ENCODE measurements around the gene GAB2.
A peak's percentile ranks its signal among the peaks of the same experiment; 100 is the strongest.

Gene GAB2

DNA sequence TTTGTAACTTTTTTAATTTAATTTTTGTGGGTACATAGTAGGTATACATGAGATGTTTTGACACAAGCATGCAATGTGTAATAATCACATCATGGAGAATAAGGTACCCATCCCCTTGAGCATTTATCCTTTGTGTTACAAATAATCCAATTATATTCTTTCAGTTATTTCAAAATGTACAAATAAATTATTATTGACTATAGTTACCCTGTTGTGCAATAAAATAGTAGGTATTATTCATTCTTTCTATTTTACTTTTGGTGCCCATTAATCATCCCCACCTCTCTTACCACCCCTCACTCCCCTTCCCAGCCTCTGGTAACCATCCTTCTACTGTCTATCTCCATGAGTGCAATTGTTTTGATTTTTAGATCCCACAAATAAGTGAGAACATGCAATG is 83.5 kb downstream of the GAB2 start:
- no peaks in the 10 kb centered on the region for H3K27me3 ChIP-seq (ENCODE audit: low read depth)
- in situ Hi-C loops (cut with MboI; ENCODE audit: low sequenced_read_pairs) = no loop called here
- peaks cover 11% of the 10 kb centered on the region for H3K4me1 ChIP-seq
- no peak overlapping the region for H3K4me3 ChIP-seq
- no peaks in the 10 kb centered on the region for H3K36me3 ChIP-seq (replicated peaks)
- no peak for DNase-seq (ENCODE audit: low spot score in 2 of 2)
- no peaks in the 10 kb centered on the region for H3K9me3 ChIP-seq

DNA sequence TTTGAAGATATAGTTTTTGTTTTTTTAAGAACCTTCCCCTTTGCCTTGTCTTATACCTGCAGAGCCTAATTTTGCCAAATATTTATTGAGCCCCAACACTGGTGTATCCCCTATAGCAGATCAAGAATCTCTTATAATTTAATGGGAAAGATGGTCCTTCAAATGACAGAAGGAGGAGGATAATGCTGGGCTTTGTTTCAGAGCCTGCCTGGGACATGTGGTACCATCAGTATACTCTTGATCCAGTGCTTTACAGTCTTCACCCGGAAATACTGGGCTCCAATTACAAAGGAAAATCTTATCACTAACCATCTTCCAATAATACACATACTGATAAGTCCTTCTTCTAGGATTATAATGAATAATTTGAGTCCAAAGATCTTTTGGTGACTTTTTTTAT is 84.7 kb downstream of the GAB2 start:
- DNase-seq (ENCODE audit: low spot score in 2 of 2) = no peak
- no peaks in the 10 kb centered on the region for H3K36me3 ChIP-seq (replicated peaks)
- H3K9me3 ChIP-seq = no peaks in the 10 kb centered on the region
- in situ Hi-C loops (cut with MboI; ENCODE audit: low sequenced_read_pairs) = no loop called here
- H3K27me3 ChIP-seq (ENCODE audit: low read depth) = no peaks in the 10 kb centered on the region
- H3K4me3 ChIP-seq = no peak overlapping the region
- H3K4me1 ChIP-seq = peaks cover 3% of the 10 kb centered on the region

DNA sequence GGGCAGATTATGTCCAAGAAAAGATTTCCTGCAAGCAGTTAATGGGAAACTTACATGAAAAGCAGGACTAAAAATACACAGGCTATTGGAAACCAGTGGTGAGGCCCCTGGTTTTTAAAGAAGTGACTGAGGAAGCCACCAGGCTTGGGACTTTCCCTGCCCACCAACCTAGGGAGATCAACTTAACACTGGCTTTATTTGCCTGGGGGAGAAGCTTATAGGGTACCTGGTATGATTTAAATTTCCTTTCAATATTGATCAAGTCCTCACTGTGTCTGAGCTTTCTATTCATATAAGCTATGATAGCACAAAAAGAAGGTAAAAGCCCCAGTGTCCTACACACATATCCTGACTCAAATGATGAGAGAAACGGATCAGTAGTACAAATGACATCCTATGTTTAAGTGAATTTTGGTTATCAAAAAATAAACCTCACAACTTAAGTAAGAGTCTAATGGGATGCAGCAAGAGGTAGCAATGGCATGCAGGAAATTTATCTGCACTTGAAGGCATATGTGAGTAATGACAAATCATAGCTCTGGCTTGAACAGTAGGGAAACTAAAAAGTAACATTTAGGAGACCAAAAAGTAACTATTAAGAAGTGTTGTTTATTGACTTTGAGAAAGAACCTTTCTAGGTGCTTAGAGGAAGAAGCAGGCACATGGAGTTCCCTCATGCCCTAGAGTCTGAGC is 85.3 kb downstream of the GAB2 start:
- in situ Hi-C loops (cut with MboI; ENCODE audit: low sequenced_read_pairs) = no loop called here
- Histone ChIP-seq H3K27me3 (ENCODE audit: low read depth) (no peaks in the 10 kb centered on the region), H3K9me3 (no peaks in the 10 kb centered on the region), H3K4me1 (no peaks in the 10 kb centered on the region), H3K4me3 (no peak overlapping the region), H3K36me3 (replicated peaks) (no peaks in the 10 kb centered on the region)
- DNase-seq (ENCODE audit: low spot score in 2 of 2) = no peak

DNA sequence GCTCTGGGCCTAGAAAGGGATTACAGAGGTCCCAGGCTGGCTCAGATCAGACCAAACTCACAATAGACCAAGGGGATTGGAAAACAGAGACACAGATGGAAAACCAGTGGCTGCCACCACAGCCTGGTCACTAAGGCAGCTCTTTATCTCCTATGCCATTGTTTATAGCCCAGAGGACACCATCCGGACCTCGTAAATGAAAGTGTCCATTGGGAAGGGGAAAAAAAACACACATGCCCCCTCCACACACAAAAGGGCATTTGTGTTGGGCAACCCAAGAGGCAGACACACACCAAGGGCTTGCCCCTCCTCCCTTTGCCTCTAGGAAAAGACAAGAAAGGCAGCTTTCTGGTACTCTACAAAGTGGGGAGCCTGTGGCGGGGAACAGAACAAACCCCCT is 85.9 kb downstream of the GAB2 start:
- no peaks in the 10 kb centered on the region for H3K9me3 ChIP-seq
- no peaks in the 10 kb centered on the region for H3K36me3 ChIP-seq (replicated peaks)
- in situ Hi-C loops (cut with MboI; ENCODE audit: low sequenced_read_pairs) = no loop called here
- H3K27me3 ChIP-seq (ENCODE audit: low read depth) = no peaks in the 10 kb centered on the region
- H3K4me1 ChIP-seq = no peaks in the 10 kb centered on the region
- DNase-seq (ENCODE audit: low spot score in 2 of 2) = no peak
- no peak overlapping the region for H3K4me3 ChIP-seq

DNA sequence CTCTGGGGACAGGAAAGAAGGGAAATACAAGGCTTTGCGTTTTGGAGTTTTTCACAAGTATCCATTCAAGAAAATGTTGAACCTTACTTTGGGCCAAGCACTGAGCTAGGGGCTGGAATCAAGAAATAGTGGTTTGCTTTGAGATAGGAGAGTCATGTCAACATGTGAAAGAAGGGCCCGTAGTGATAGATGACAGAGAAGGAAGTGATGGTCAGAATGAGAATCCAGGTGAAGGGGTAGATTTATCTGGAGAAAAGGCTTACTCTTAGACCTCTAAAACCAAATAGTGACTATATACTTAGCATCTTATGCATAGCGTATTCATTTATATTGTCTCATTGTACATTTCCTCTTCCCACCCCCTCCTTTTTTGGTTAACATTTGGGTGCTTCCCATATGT is 87.3 kb downstream of the GAB2 start:
- no peaks in the 10 kb centered on the region for H3K4me1 ChIP-seq
- H3K9me3 ChIP-seq = no peaks in the 10 kb centered on the region
- no peak for DNase-seq (ENCODE audit: low spot score in 2 of 2)
- no peak overlapping the region for H3K4me3 ChIP-seq
- H3K27me3 ChIP-seq (ENCODE audit: low read depth) = no peaks in the 10 kb centered on the region
- no peaks in the 10 kb centered on the region for H3K36me3 ChIP-seq (replicated peaks)
- in situ Hi-C loops (cut with MboI; ENCODE audit: low sequenced_read_pairs) = no loop called here

DNA sequence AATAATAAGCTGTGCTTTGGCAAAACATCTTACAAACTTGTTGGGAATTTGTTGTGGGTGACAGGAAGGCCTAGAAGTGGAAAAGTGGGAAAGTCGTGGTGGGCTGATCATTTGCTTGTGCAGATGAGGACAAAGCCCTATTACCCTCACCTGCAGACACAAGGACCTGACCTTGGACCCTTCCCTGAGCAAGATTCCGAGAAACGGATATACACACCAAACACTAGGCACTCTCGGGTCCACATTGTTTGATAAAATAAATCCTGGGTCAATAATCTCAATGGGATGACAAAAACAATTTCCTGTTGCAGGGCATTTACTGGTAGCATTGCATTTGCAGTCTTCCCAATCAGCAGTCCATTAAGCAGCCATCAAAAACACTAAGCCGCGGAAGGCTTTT is 89.7 kb downstream of the GAB2 start:
- H3K4me3 ChIP-seq = no peak overlapping the region
- no peaks in the 10 kb centered on the region for H3K27me3 ChIP-seq (ENCODE audit: low read depth)
- no peaks in the 10 kb centered on the region for H3K9me3 ChIP-seq
- no peaks in the 10 kb centered on the region for H3K4me1 ChIP-seq
- DNase-seq (ENCODE audit: low spot score in 2 of 2) = no peak
- in situ Hi-C loops (cut with MboI; ENCODE audit: low sequenced_read_pairs) = no loop called here
- H3K36me3 ChIP-seq (replicated peaks) = no peaks in the 10 kb centered on the region

DNA sequence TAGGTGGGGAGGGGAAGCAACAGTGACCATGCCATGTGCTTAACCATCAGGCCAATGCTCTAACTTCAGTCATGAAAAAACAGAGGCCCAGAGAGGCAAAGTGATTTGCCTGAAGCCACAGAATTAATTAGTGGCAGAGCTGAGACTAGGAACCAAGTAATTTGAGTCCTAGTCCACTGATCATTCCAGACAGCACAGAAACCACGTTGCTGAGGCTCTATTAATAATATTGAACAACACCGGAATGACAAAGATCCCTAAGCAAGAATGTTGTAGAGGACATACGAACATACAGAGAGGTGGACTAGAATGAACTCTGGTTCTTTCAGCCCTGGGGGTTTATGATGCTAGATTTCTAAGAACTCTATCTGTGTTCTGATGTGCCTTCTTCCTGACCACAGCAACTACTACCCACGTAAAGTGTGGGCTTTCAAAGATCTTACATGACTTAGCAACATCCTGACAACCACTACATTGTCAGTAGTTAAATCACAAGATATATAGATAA is 92.3 kb downstream of the GAB2 start:
- DNase-seq (ENCODE audit: low spot score in 2 of 2) = no peak
- Histone ChIP-seq H3K27me3 (ENCODE audit: low read depth) (no peaks in the 10 kb centered on the region), H3K4me3 (no peak overlapping the region), H3K9me3 (no peaks in the 10 kb centered on the region), H3K36me3 (replicated peaks) (no peaks in the 10 kb centered on the region), H3K4me1 (no peaks in the 10 kb centered on the region)
- in situ Hi-C loops (cut with MboI; ENCODE audit: low sequenced_read_pairs) = no loop called here

DNA sequence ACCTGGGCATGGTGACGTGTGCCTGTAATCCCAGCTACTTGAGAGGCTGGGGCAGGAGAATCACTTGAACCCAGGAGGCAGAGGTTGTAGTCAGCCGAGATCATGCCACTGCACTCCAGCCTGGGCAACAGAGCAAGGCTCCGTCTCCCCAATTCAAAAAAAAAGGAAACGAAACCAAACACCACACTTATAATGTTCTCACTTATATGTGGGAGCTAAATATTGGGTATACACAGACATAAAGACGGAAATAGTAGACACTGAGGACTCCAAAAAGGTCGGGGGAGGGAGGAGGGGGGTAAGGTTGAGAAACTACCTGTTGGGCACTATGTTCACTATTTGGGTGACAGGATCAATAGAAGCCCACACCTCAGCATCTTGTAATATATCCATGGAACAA is 94.3 kb downstream of the GAB2 start:
- no peaks in the 10 kb centered on the region for H3K27me3 ChIP-seq (ENCODE audit: low read depth)
- no peak overlapping the region for H3K4me3 ChIP-seq
- in situ Hi-C loops (cut with MboI; ENCODE audit: low sequenced_read_pairs) = no loop called here
- DNase-seq (ENCODE audit: low spot score in 2 of 2) = no peak
- no peaks in the 10 kb centered on the region for H3K9me3 ChIP-seq
- H3K36me3 ChIP-seq (replicated peaks) = no peaks in the 10 kb centered on the region
- H3K4me1 ChIP-seq = no peaks in the 10 kb centered on the region

DNA sequence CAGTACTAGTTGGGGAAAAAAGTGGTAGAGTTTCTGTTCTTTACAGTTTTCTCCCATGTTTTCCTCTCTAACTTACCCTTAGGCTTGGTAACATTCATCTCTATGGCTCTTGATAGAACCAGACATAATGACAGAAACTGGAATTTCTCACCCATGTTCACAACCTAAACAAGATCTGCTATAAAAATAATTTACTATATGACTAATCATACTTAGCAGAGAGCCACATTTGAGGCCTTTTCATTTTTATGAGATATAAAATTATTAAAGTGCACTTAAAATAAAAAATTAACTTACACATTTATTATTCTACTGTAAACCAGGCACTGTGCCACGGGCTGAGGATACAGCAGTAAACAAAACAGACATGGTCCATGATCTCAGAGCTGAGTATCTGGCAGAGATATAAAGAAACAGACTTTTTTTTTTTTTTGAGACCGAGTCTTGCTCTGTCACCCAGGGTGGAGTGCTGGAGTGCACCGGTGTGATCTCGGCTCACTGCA is 98.1 kb downstream of the GAB2 start:
- in situ Hi-C loops (cut with MboI; ENCODE audit: low sequenced_read_pairs) = no loop called here
- H3K36me3 ChIP-seq (replicated peaks) = no peaks in the 10 kb centered on the region
- no peaks in the 10 kb centered on the region for H3K27me3 ChIP-seq (ENCODE audit: low read depth)
- H3K4me1 ChIP-seq = no peaks in the 10 kb centered on the region; the same call in none of the 2 replicates
- no peak for DNase-seq (ENCODE audit: low spot score in 2 of 2)
- H3K9me3 ChIP-seq = no peaks in the 10 kb centered on the region
- H3K4me3 ChIP-seq = no peak overlapping the region

DNA sequence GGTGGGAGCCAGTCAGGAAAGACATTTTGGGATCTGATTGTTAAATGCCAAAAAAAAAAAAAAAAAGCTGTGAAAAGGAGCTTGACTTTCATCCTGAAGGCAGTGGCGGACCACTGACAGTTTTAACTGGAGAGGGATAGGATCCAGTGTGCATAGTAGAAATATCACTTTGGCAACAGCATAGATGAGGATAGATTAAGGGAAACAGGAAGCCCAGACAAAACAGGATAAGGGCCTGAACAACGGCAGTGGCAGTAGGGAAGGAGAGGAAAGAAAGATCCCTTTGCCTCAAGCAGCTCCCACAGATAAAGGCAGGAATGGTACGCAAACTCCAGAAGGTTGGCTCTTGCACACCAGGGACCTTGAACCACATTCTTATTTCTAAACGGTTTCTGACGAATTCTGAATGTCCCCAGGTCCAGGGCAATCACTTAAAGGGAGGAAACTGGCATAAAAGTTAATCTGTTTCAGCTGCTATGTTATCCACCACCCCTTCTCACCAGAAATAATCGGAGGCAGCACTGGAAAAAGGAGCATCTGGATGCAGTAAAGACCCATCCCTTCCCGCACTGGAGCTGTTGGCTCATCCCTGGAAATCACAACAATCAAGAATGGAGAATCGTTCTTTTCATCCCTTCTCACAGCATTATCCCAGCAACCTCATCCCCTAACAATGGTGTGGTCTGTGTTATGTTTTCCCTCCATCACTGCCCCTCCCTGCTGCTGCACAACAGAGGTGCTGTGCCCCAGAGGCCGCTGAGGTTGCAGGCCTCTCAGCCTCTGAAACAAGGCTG is 99.1 kb downstream of the GAB2 start:
- peak in 1 of 2 experiments; percentile 32 for DNase-seq (ENCODE audit: low spot score in 2 of 2)
- peaks cover 3% of the 10 kb centered on the region for H3K4me1 ChIP-seq
- in situ Hi-C loops (cut with MboI; ENCODE audit: low sequenced_read_pairs) = no loop called here
- H3K27me3 ChIP-seq (ENCODE audit: low read depth) = no peaks in the 10 kb centered on the region
- no peaks in the 10 kb centered on the region for H3K9me3 ChIP-seq
- no peak overlapping the region for H3K4me3 ChIP-seq
- 0 out of 2 replicates have a peak, but pooled peaks cover 2% of the 10 kb centered on the region for H3K36me3 ChIP-seq (replicated peaks)

DNA sequence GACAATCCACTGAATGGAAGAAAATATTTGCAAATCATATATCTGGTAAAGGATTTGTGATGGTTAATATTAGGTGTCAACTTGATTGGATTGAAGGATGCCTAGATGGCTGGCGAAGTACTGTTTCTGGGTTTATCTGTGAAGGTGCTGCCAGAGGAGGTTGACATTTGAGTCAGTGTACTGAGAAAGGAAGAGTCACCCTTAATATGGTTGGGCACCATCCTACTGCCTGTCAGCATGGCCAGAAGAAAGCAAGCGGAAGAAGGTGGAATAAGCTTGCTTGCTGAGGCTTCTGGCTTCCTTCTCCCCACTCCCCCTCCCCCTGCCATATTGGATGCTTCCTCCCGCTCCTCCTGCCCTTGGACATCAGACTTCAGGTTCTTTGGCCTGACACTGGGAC is 101.9 kb downstream of the GAB2 start:
- in situ Hi-C loops (cut with MboI; ENCODE audit: low sequenced_read_pairs) = no loop called here
- H3K4me3 ChIP-seq = no peak overlapping the region
- H3K36me3 ChIP-seq (replicated peaks) = 0 out of 2 replicates have a peak, but pooled peaks cover 2% of the 10 kb centered on the region
- H3K9me3 ChIP-seq = no peaks in the 10 kb centered on the region
- peaks cover 3% of the 10 kb centered on the region for H3K4me1 ChIP-seq
- no peak for DNase-seq (ENCODE audit: low spot score in 2 of 2)
- no peaks in the 10 kb centered on the region for H3K27me3 ChIP-seq (ENCODE audit: low read depth)

DNA sequence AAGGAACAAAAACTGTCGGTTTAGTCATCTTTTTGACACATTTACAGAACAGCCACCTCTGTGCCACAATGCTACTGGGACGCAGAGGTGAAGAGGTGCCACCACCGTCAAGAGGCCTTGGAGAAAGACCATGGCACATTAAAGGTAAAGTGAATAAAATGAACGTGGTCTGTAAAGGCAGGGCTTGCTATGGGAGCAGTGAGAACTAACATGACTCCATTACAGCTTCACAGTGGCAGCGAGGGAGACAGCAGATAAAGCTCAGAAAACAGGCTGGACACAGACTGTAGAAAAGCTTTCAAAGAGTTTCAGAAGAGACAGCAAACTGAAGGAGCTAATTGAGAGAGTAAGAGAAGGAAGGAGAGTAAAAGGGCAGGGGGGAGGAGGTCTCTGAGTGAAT is 102.9 kb downstream of the GAB2 start:
- Histone ChIP-seq H3K4me3 (no peak overlapping the region), H3K4me1 (peaks cover 3% of the 10 kb centered on the region), H3K36me3 (replicated peaks) (0 out of 2 replicates have a peak, but pooled peaks cover 2% of the 10 kb centered on the region), H3K27me3 (ENCODE audit: low read depth) (no peaks in the 10 kb centered on the region), H3K9me3 (no peaks in the 10 kb centered on the region)
- no peak for DNase-seq (ENCODE audit: low spot score in 2 of 2)
- in situ Hi-C loops (cut with MboI; ENCODE audit: low sequenced_read_pairs) = no loop called here

DNA sequence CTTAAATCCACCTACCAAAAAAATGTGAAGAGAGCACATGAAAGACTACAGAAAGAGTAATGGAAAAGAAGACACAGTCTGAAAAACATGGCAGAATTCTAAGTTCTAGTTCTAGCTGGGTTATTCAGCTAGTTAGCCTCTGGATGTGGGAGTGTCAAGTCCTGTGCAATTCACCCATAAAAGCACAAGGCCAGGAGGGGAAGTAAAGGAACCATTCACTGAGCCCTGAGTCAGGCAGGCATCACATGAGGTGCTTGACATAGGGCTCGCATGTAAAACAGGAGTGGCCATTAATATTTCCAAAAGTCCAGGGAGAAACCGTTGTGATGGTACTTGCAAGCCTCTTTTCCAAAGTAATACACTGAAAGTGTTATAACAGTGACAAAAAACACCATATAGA is 103.7 kb downstream of the GAB2 start:
- H3K4me3 ChIP-seq = no peak overlapping the region
- in situ Hi-C loops (cut with MboI; ENCODE audit: low sequenced_read_pairs) = no loop called here
- no peak for DNase-seq (ENCODE audit: low spot score in 2 of 2)
- H3K9me3 ChIP-seq = no peaks in the 10 kb centered on the region
- H3K4me1 ChIP-seq = peaks cover 3% of the 10 kb centered on the region
- 0 out of 2 replicates have a peak, but pooled peaks cover 2% of the 10 kb centered on the region for H3K36me3 ChIP-seq (replicated peaks)
- H3K27me3 ChIP-seq (ENCODE audit: low read depth) = no peaks in the 10 kb centered on the region

DNA sequence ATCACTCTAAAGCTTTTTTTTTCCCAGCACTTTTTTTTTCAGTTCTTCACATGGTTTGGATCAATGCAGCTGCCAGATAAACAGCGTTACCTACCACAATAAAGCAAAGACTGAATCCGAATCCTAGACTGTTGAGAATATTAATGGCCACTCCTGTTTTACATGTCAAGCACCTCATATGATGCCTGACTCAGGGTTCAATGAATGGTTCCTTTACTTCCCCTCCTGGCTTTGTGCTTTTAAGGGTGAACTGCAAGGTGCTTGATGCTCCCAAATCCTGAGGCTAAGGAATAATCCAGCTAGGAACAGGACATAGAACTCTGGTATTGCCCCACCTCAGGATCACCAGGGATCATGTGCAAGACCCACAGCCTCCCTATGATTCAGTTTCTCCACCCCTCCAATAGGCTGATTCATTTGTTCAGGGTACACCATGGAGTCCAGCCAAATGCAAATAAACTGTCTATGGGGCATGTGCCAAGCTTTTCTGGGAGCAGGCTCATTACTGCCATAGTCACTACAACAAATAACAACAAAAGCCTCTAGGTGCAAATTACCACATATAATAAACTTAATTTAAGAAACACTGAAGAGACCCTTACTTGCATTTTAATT is 104.3 kb downstream of the GAB2 start:
- Histone ChIP-seq H3K4me3 (no peak overlapping the region), H3K9me3 (no peaks in the 10 kb centered on the region), H3K27me3 (ENCODE audit: low read depth) (no peaks in the 10 kb centered on the region), H3K36me3 (replicated peaks) (0 out of 2 replicates have a peak, but pooled peaks cover 2% of the 10 kb centered on the region), H3K4me1 (peaks cover 3% of the 10 kb centered on the region)
- in situ Hi-C loops (cut with MboI; ENCODE audit: low sequenced_read_pairs) = no loop called here
- DNase-seq (ENCODE audit: low spot score in 2 of 2) = no peak
